B cell (primary cell): Measurements from ENCODE around the gene RALGAPB. TPM values are rescaled to one million over a fixed set of nuclear protein-coding genes. Genes with fewer than 3 reads are reported as not detected.

Source experiments
- ATAC-seq: fragments of 200-7000 bp; cut with Tn5 transposase; one replicate; pipeline ENCODE4 v1.10.0; 2021; ENCODE audit warnings: low read depth, mild to moderate bottlenecking, moderate number of reproducible peaks, moderate library complexity
- CTCF ChIA-PET: fragments of 350-600 bp; sonication (Branson Sonifier 250); formaldehyde crosslinking; loops from one replicate; lab custom pipeline; 2021; ENCODE audit warnings: antibody characterized with exemption, inconsistent platforms; lab: Charles Lee
- POLR2A ChIA-PET: fragments of 350-600 bp; sonication (Branson Sonifier 250); formaldehyde crosslinking; loops from one replicate; lab custom pipeline; 2021; ENCODE audit warnings: antibody characterized with exemption; lab: Charles Lee
- DNase-seq: peaks from one replicate; pipeline ENCODE4 v3.0.0; 2013
- H2AFZ ChIP-seq: 2 replicates; pipeline ENCODE4 v1.6.1; 2012; ENCODE audit warnings: mild to moderate bottlenecking, low read depth, low read length; ENCODE audit not compliant: insufficient read depth, poor library complexity, severe bottlenecking
- H3K27ac ChIP-seq, 2 donors: 1 replicate in 1 of 2; 2 replicates in 1 of 2; pipeline ENCODE4 v1.5.1; 2012 to 2013; ENCODE audit warnings: low read length in 2 of 2, mild to moderate bottlenecking in 2 of 2, moderate library complexity in 1 of 2
- H3K27me3 ChIP-seq, 4 experiments: fragments of 200-600 bp in 1 of 4; sonication (generic) in 1 of 4; replicated peaks in 1 of 4; 1 replicate in 2 of 4; 2 replicates in 2 of 4; pipeline versions ENCODE4 v1.6.1 to v1.7.0; 2013 to 2016; ENCODE audit warnings: low read length in 3 of 4, mild to moderate bottlenecking in 2 of 4, mixed read lengths in 1 of 4, moderate library complexity in 1 of 4; ENCODE audit not compliant: insufficient read depth in 4 of 4, control insufficient read depth in 3 of 4; ENCODE audit errors: control extremely low read depth in 1 of 4
- H3K36me3 ChIP-seq, 2 experiments: replicated peaks in 1 of 2; 1 replicate in 1 of 2; 2 replicates in 1 of 2; pipeline versions ENCODE4 v1.6.1 to v1.7.1; 2013; ENCODE audit warnings: low read length in 1 of 2; ENCODE audit not compliant: insufficient read depth in 2 of 2, control insufficient read depth in 1 of 2; ENCODE audit errors: control extremely low read depth in 1 of 2, extremely low read depth in 1 of 2
- H3K4me1 ChIP-seq, 2 donors: fragments of 200-600 bp in 1 of 2; sonication (generic) in 1 of 2; 1 replicate in 1 of 2; 2 replicates in 1 of 2; pipeline versions ENCODE4 v1.5.1 to v1.6.1; 2013 to 2017; ENCODE audit warnings: low read length in 2 of 2; ENCODE audit not compliant: control insufficient read depth in 2 of 2, insufficient read depth in 2 of 2
- H3K4me2 ChIP-seq: replicated peaks from 2 replicates; pipeline ENCODE3; 2012; ENCODE audit warnings: mild to moderate bottlenecking, low read depth, low read length; ENCODE audit not compliant: poor library complexity, severe bottlenecking
- H3K4me3 ChIP-seq, 5 experiments: fragments of 200-600 bp in 1 of 5; sonication (generic) in 1 of 5; 1 replicate in 3 of 5; 2 replicates in 2 of 5; pipeline versions ENCODE4 v1.5.1 to v1.7.0; 2011 to 2016; ENCODE audit warnings: low read length in 4 of 5, mild to moderate bottlenecking in 4 of 5, low read depth in 2 of 5, control low read depth in 1 of 5, moderate library complexity in 1 of 5; ENCODE audit not compliant: insufficient read depth in 1 of 5; ENCODE audit errors: control extremely low read depth in 1 of 5, extremely low read depth in 1 of 5
- H3K79me2 ChIP-seq: fragments of 200-600 bp; sonication (generic); one replicate; pipeline ENCODE4 v1.6.0; 2016; ENCODE audit warnings: low read length; ENCODE audit not compliant: control insufficient read depth, insufficient read depth
- H3K9ac ChIP-seq: fragments of 200-600 bp; sonication (generic); 2 replicates; pipeline ENCODE4 v1.6.1; 2017; ENCODE audit warnings: mild to moderate bottlenecking, low read length, moderate library complexity
- H3K9me3 ChIP-seq, 3 donors: one replicate each; pipeline versions ENCODE4 v1.6.1 to v1.7.1; 2013; ENCODE audit warnings: low read length in 2 of 3; ENCODE audit not compliant: control insufficient read depth in 2 of 3, insufficient read depth in 1 of 3; ENCODE audit errors: control extremely low read depth in 1 of 3
- H4K20me1 ChIP-seq: 2 replicates; pipeline ENCODE4 v1.6.0; 2012; ENCODE audit warnings: mild to moderate bottlenecking, low read length; ENCODE audit not compliant: insufficient read depth, control insufficient read depth, poor library complexity, severe bottlenecking
- H3K27ac Mint-ChIP-seq: one replicate; pipeline ENCODE4 v1.8.0; 2021; ENCODE audit warnings: mixed read lengths
- H3K27me3 Mint-ChIP-seq: one replicate; pipeline ENCODE4 v1.8.0; 2021; ENCODE audit warnings: mixed read lengths
- H3K4me1 Mint-ChIP-seq: one replicate; pipeline ENCODE4 v1.8.0; 2021; ENCODE audit warnings: mixed read lengths
- H3K4me3 Mint-ChIP-seq: one replicate; pipeline ENCODE4 v1.8.0; 2021; ENCODE audit warnings: mixed read lengths
- H3K9me3 Mint-ChIP-seq: one replicate; pipeline ENCODE4 v1.8.0; 2022; ENCODE audit warnings: mixed read lengths; ENCODE audit not compliant: insufficient read depth
- CTCF ChIP-seq: fragments of 200-600 bp; IDR thresholded peaks from one replicate; pipeline ENCODE4 v1.8.0; 2022; ENCODE audit warnings: antibody characterized with exemption, mild to moderate bottlenecking
- EZH2 ChIP-seq: IDR thresholded peaks from 2 replicates; pipeline ENCODE4 v1.6.1; 2012; ENCODE audit warnings: borderline replicate concordance, low read depth, mild to moderate bottlenecking, moderate library complexity, low read length; ENCODE audit not compliant: insufficient read depth, poor library complexity, severe bottlenecking
- WGBS: methylation state at CpG from one replicate; pipeline ENCODE4 v1.1.5; 2013; ENCODE audit warnings: missing lambda C conversion rate; ENCODE audit not compliant: insufficient coverage; 5-methylcytosine and 5-hydroxymethylcytosine counted together
- intact Hi-C: fragments of 100-400 bp; cut with micrococcal nuclease; formaldehyde crosslinking; loops from one replicate; pipeline ENCODE4 v1.10.0; 2022
- polyA plus RNA-seq: library from polyadenylated mRNA; depleted of rRNA; stranded (reverse); fragments of >200 nt; gene quantifications from 2 replicates; pipeline ENCODE4 v1.2.3, GENCODE V29; 2012
- total RNA-seq, 2 donors: library from RNA; stranded (reverse); fragments of 120-200 nt in 1 of 2; gene quantifications; 1 replicate in 1 of 2; 2 replicates in 1 of 2; pipeline versions ENCODE4 v1.2.3 to v1.2.4, GENCODE V29; 2013 to 2022

RALGAPB gene
- total and polyA plus RNA-seq, 2 donors (not counting 1 experiment from before 2014, with no cell fraction given), result 15.0 to 58.3 TPM

- POLR2A ChIA-PET, result no interaction called here
- DNase-seq (no peak), ATAC-seq (no peak)
- Histone ChIP-seq H3K9me3 (no peaks in the 10 kb centered on the region), H3K79me2 (peaks cover 78% of the 10 kb centered on the region), H2AFZ (no peak overlapping the region), H3K27me3 (no peaks in the 10 kb centered on the region), H3K4me2 (no peak overlapping the region), H3K4me1 (no peaks in the 10 kb centered on the region), H3K9ac (no peak overlapping the region), H3K4me3 (no peak overlapping the region), H3K27ac (no peak overlapping the region), H4K20me1 (peaks cover 49% of the 10 kb centered on the region), H3K36me3 (peaks cover 2 to 32% of the 10 kb centered on the region in 2 experiments)
- intact Hi-C loops, result no loop called here
- no peaks in the 10 kb centered on the region for H3K9me3 Mint-ChIP-seq
- no peaks in the 10 kb centered on the region for H3K27me3 Mint-ChIP-seq
- no peak overlapping the region for H3K4me3 Mint-ChIP-seq
- TF ChIP-seq EZH2 (no peak), CTCF (no peak)
- CTCF ChIA-PET, result no interaction called here
- no peak overlapping the region for H3K27ac Mint-ChIP-seq
- H3K4me1 Mint-ChIP-seq, result peaks cover 2% of the 10 kb centered on the region
These were observed 12.4 kb downstream of the RALGAPB start for GRCh38 chr20:38485041-38485440.

GRCh38 chr20:38489181-38489580, 16.5 kb downstream of the RALGAPB start:
- peaks cover 7 to 56% of the 10 kb centered on the region in 2 experiments for H3K36me3 ChIP-seq
- no peak overlapping the region for H3K9ac ChIP-seq
- Mint-ChIP-seq H3K9me3 (no peaks in the 10 kb centered on the region), H3K27ac (no peak overlapping the region), H3K4me3 (no peak overlapping the region), H3K27me3 (no peaks in the 10 kb centered on the region), H3K4me1 (no peaks in the 10 kb centered on the region)
- POLR2A ChIA-PET, result no interaction called here
- no peak overlapping the region for H3K27ac ChIP-seq
- ATAC-seq (no peak), DNase-seq (no peak)
- H3K9me3 ChIP-seq, result no peaks in the 10 kb centered on the region
- H3K4me3 ChIP-seq, result no peak overlapping the region
- no peak for TF ChIP-seq EZH2
- TF ChIP-seq CTCF, result no peak
- no peak overlapping the region for H2AFZ ChIP-seq
- WGBS, result 100% methylated on average over 1 of the region's 3 CpGs
- H3K4me2 ChIP-seq, result no peak overlapping the region
- no peaks in the 10 kb centered on the region for H3K4me1 ChIP-seq
- H3K27me3 ChIP-seq, result no peaks in the 10 kb centered on the region
- H4K20me1 ChIP-seq, result peaks cover 37% of the 10 kb centered on the region
- H3K79me2 ChIP-seq, result peaks cover 51% of the 10 kb centered on the region
- intact Hi-C loops, result no loop called here
- CTCF ChIA-PET, result no interaction called here
